HG02763 (cell line): ENCODE results near the gene PARVB.

Experiments used
- ATAC-seq: cut with Tn5 transposase; IDR thresholded peaks from one replicate; pipeline ENCODE4 v1.9.1; 2021; ENCODE audit warnings: mild to moderate bottlenecking, moderate library complexity; ENCODE audit not compliant: unreplicated experiment

PARVB gene

DNA sequence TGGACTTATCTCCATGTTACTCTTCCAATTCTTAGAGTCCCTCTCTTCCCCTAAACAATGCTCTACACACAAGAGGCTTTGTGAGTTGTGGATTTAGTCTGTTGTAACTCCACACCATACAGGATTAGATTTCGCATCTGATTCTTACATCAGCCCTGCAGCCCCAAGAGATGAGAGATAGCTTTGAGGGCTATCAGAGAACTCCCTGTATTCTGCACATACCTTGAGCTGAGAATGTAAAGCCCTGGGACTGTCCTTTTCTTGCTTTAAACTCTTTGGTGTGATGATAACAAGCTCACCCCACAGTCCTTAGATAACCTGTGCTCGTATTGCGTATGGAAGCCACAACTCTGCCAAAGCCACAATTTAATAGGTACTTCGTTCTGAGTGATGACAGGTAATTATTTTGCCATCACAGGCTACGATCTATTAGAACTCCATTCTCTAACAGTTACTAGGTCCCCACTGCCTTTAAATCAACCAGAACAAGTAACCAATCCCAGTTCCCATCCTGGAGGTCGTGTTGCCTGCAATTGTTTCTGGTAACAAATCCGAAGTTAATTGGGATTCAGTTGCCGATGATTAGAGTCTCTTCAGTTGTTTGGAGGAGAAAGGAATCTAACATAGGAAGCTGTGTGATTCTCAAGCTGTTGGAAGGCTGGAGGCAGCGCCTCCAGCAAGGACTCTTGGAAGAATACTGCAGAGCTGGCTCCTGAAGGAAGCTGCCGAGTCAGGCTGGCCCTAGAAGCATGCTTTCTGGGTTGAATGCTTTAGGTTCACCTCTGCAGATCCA lies 155.3 kb downstream of the PARVB start:
- ATAC-seq = no peak

- no peak for ATAC-seq
Measured at GRCh38 chr22:44179989-44180705, 156.0 kb downstream of the PARVB start.

- no peak for ATAC-seq
Measured at GRCh38 chr22:44180706-44181032, 156.6 kb downstream of the PARVB start, which contains the start of gene PARVG. PARVG (plus strand) TSS chr22:44180925; CDS start chr22:44183330, 2,405 bp downstream.

DNA sequence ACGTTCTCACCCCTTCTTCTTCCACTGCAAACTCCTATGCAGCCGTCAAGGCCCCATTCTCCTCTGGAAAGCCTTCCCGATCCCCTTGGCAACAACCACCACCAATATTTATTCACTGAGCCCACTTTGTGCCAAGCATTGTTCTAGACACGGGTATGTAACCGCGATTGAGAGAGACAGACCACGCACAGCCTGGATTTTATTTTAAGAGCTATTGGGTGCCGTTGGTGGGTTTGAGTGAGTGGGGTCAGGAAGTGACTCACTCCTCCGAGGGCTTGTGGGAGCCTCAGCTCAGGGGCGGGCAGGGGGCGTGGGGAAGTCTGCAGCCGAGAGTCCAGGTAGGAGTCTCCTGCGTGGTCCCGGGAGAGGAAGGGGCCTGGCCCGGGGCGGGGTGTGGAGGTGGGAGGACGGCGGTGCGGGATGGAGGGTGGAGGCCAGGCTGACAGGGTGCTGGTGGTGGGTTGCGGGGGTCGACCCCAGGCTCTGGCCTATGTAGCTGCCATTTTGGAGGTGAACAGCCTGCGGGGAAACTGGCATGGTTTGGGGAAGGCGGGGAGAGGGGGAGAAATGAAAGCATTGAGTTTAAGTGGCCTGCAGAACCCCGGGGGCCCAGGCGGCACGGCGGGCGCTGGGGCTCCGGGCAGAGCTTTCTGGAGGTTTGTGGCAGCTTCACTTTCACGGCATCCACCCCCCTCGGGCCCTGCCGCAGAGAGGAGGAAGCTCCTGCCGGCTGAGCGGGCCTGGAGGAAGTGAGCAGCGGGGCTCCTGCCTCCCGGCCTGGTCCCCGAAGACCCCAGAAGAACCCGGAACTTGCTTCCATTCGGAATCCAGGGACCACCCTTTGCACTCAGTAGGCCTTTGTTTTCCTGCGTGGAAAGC lies 157.2 kb downstream of the PARVB start:
- no peak for ATAC-seq

GRCh38 chr22:44181912-44182587 lies 157.9 kb downstream of the PARVB start:
- ATAC-seq = no peak

GRCh38 chr22:44182588-44183286 lies 158.6 kb downstream of the PARVB start:
- no peak for ATAC-seq

DNA sequence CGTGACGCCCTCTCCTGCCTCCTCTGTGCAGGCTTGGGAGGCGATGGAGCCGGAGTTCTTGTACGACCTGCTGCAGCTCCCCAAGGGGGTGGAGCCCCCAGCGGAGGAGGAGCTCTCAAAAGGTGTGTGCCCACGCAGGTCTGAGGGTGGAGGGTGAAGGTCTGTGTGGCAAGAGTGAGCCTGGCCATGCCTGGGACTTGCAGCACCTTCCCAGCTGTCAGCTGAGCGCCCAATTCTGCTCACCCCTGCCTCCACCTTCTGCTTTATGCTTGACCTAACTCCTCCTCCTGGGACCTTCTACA lies 159.1 kb downstream of the PARVB start:
- ATAC-seq = no peak

DNA sequence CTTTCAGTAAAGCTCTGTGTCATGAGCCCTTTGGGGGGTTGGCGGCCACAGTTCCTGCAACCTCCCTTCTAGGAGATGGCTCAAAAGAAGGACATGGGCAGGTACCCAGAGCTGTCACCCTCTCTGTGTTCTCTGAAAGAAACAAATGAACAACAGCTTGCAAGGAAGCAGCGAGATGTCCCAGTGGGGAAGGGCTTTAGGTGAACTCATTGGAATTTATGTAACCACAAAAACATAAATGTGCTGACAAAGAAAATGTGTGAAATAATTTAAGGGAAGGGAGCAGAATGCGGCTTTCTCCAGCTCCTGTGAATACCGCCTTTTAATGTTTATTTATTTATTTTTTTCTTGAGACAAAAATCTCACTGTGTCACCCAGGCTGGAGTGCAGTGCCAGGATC lies 159.9 kb downstream of the PARVB start:
- ATAC-seq = no peak

- ATAC-seq = no peak
Measured at GRCh38 chr22:44185237-44186120, 161.4 kb downstream of the PARVB start.

- ATAC-seq = no peak
Measured at GRCh38 chr22:44186121-44186510, 162.0 kb downstream of the PARVB start.

GRCh38 chr22:44186737-44187136 lies 162.6 kb downstream of the PARVB start:
- no peak for ATAC-seq

DNA sequence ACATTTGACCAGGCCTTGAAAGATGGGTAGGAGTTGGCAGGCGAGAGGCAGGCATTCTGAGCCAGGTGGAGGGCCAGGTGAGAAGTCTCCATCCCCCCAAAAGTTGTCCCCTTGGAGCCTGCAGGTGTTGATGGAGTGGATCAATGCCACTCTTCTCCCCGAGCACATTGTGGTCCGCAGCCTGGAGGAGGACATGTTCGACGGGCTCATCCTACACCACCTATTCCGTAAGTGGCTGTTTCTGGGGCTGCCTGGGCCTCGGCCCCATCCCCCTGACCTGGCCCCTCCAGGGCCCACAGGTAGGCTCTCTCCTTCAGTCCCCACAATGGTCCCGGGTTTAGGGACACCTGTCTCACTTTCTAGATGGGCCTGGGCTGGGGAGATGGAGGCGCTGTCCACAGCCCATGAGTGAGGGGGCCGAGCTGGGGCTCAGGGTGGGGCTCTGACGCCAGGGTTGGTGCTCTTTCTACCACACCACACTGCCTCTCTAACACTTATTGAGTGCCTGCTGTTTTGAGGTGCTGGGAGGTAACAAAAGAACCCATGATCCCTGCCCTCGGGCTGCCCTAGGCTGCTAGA lies 163.6 kb downstream of the PARVB start:
- ATAC-seq = no peak

DNA sequence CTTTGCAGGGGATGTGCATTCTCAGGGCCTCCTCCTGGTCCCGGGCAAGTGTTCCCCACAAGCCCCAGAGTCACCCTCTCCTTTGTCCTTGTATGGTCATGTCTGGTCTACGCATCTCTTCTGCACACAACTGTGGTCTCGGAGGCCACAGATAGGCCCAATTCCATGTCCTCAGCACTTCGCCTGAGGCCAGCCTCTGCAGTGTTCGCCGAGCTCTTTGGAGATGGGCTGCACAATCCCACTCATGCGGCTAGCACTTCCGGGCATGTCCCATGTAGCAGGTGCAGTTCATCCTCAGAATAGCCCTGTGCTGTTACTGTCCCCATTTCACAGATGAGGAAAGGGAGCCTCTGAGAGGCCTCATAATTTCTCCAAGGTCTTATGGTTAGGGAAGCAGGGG lies 164.2 kb downstream of the PARVB start:
- no peak for ATAC-seq

DNA sequence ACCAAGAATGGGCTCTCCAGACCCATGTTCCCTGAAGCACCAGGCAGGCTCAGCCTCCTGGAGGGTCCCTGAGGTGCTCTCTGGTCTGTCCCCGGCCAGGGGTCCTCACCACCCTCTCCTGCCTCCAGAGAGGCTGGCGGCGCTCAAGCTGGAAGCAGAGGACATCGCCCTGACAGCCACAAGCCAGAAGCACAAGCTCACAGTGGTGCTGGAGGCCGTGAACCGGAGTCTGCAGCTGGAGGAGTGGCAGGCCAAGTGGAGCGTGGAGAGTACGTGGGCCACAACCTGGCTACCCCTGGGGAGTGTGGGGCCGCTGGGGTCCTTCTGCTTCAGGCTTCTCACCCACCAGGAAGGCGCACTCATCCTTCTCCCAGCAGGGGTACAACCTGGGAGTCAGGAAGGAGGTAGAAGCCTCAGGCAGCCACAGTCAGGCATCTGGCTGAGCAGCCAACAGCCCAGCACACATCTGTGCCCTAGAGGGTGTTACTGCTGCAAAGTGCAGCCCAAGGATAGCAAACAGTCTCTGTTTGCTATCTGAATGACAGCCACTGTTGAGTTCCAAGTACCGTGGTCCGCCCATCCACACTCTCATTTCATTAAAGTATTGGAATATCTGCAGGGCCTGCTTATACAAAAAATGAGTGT lies 165.0 kb downstream of the PARVB start:
- ATAC-seq = no peak

- ATAC-seq = no peak
Measured at GRCh38 chr22:44190381-44190976, 166.4 kb downstream of the PARVB start.

- no peak for ATAC-seq
Measured at GRCh38 chr22:44191036-44191454, 166.9 kb downstream of the PARVB start.

- no peak for ATAC-seq
Measured at GRCh38 chr22:44192098-44192815, 168.2 kb downstream of the PARVB start.
